Right lung (tissue), 5 donors: ENCODE data around the gene PGS1. TPM values are rescaled to one million over a fixed set of nuclear protein-coding genes. Genes with fewer than 3 reads are reported as not detected.
A peak's percentile ranks its signal among the peaks of the same experiment; 100 is the strongest.
"Not testable (repeated sequence)": the region's sequence is repeated elsewhere in the genome, so short reads cannot be mapped to it uniquely, and the experiment has no call there.

Experiments
- DNase-seq, 2 donors: peaks; one replicate each; pipeline ENCODE4 v3.0.0-alpha.2; 2013
- polyA plus RNA-seq, 5 donors: library from polyadenylated mRNA; unstranded; fragments of 120-200 nt; gene quantifications; one replicate each; pipeline versions ENCODE4 v1.2.1 to v1.2.3, GENCODE V29; 2013; ENCODE audit warnings: inconsistent platforms in 1 of 5, low replicate concordance in 1 of 5; ENCODE audit not compliant: insufficient read length in 5 of 5, insufficient read depth in 1 of 5

Gene PGS1
- polyA plus RNA-seq, 5 donors = 39.4 to 58.8 (median 54.8) TPM

- no peak for DNase-seq
Observed at GRCh38 chr17:78441271-78441971, 63.0 kb downstream of the PGS1 start.

DNA sequence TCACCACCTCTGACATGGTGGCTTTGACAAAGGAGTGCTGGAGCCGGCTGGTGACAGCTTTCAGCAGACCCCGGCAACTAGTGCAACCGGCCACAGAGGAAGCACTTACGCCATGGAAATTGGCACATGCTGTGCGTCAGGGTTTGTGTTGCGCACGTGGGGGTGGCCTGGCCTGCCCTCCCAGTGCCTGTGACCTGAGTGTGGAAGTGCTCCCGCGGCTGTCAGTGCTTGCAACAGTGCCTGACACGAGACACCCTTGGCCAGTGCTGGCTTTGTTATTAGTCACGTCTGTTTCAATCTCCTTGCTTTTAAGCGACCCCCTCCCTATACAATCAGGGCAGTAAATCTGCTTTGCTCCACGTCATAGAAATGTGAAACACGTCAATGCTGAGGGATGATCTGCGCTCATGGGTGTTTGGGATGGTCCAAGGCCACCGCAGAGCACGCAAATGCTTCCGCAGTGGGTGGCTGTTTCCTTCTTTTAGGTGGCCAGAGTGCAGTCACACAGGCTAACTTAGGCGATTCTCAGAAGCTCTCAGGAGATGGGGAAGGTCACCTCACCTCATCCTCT, 64.3 kb downstream of the PGS1 start:
- DNase-seq = peak; percentile 62 to 67

DNA sequence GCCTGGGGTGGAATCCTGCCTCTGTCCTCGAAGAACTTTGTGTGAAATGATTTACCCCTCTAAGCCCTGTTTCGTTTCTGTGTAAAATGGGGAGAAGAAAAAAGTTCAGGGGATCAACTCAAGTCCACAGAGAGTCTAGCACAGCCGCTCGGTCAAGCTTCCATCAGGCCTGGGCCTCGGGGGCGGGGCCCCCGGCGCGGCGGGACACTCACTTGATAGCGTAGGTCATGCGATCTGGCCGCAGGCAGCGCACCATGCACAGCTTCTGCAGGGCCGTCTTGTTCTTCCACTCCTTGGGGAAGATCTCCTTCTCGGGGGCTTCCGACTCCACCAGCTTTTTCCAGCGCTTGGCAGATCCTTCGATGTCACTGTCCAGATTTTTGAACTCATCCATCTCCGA, 65.9 kb downstream of the PGS1 start:
- no peak for DNase-seq

- no peak for DNase-seq
Observed at GRCh38 chr17:78446833-78447232, 68.4 kb downstream of the PGS1 start.

DNA sequence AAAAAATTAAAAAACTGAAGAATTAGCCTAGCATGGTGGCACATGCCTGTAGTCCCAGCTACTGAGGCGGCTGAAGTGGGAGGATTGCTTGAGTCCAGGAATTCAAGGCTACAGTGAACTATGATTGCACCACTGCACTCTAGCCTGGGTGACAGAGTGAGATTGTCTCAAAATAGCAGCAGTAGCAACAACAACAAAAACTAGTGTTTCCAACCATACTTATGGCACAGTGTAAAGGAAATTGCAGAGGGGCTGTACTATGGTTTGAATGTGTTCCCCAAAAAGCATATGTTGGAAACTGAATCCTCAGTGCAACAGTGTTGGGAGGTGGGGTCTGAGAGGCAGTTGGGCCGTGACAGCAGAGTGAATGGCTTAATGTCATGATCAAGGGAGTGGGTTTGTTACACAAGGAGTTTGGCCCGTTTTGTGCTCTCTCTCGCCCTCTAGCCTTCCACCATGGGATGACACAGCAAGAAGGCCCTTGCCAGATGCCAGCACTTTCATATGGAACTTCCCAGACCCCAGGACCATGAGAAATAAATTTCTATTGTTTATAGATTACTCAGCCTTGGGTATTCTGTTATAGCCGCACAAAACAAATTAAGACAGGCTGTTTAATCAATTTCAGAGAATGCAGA, 70.0 kb downstream of the PGS1 start:
- no peak for DNase-seq

GRCh38 chr17:78449983-78450595, 71.6 kb downstream of the PGS1 start:
- DNase-seq = no peak

GRCh38 chr17:78450696-78451345, 72.4 kb downstream of the PGS1 start:
- no peak for DNase-seq

DNA sequence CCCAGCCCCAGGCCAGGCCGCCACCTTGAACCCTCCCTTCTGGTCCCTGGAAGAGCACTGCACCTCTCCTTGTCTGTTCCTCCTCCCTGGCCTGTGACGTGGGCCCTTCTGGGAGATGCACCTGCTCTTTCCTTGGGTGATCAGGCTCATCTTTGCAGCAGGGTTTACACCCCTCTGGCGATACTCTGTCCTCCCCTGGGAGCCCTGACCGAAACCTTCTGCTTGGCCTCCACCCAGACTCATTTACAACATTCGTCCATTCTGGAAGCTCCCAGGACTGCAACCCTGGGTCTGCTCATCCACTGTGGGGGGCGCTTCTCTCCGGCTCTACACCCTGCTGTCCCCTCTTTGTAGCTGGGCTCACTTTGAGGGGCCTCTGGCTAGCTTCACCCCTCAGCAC, 73.3 kb downstream of the PGS1 start:
- DNase-seq = no peak

DNA sequence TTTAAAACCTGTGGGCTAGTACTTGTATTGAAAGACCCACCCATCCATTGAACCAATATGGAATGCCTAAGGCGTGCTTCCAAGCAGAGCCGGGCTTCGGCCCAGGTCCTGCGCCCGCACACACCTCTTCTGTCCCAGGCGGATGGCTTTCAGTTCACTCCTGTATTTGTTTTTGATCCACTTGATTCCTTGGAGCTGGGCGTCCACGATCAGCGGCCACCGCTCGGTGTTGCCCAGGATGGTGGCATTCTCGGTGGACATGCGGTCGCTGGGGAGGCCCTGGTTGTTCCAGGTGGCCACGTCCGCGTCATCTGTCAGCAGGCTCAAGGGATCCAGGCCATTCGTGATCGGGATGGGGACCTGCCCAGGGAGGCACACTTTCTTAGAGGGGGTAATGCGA, 75.9 kb downstream of the PGS1 start:
- no peak for DNase-seq

GRCh38 chr17:78458091-78458490, 79.6 kb downstream of the PGS1 start:
- DNase-seq = no peak

GRCh38 chr17:78458736-78459335, 80.4 kb downstream of the PGS1 start:
- no peak for DNase-seq

DNA sequence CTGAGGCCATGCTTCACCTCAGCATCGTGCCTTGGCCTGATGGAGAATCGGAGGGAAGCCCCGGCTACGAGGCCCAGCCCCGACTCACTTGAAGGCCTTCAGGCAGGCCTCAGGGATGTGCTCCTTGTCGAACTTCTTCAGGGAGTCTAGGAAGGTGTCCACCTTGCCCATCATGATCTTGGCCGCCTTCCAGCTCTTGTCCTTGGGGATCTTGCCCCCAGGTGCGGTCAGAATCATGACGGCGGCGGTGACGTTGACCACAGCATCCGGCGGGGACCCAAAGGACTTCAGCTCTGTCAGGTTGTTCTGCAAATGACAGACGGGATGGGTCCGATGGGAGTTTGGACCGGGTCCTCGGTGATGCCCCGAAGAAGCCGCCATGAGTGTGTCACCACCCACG, 81.2 kb downstream of the PGS1 start:
- DNase-seq = no peak

DNA sequence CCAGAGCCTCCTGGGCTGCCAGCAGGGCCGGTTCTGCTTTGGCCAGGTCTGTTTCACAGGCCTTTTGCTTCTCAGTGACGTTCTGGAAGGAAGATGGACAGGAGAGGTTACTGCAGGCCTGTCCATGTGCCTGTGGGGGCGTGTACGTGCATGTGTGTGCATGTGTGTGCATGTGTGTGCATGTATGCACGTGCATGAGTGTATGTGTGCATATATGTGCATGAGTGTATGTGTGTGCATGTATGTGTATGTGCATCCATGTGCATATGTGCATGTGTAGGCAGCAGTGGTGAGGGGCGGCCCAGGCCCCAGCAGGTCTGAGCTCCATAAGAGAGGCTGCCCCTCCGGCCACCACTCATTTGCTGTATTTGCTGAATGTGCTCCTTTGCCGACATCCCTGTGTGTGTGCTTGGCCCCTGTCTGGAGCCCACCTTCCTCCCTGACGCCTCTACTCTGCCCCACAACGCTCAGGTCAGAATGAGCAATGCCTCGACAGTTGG, 81.8 kb downstream of the PGS1 start:
- DNase-seq = no peak

GRCh38 chr17:78460951-78461798, 82.7 kb downstream of the PGS1 start:
- DNase-seq = no peak

DNA sequence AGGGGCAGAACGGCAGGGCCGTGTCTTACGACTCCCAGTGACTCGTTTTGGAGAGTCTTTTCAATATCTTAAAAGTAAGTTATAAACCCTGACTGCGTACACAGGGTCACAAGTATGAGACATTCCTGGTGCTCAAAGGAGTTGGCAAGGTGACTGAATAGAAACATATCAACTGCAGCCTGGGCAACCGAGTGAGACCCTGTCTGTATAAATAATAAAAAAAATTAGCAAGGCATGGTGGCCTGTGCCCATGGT, 83.3 kb downstream of the PGS1 start:
- DNase-seq = no peak

GRCh38 chr17:78462148-78462547, 83.7 kb downstream of the PGS1 start:
- DNase-seq = no peak

DNA sequence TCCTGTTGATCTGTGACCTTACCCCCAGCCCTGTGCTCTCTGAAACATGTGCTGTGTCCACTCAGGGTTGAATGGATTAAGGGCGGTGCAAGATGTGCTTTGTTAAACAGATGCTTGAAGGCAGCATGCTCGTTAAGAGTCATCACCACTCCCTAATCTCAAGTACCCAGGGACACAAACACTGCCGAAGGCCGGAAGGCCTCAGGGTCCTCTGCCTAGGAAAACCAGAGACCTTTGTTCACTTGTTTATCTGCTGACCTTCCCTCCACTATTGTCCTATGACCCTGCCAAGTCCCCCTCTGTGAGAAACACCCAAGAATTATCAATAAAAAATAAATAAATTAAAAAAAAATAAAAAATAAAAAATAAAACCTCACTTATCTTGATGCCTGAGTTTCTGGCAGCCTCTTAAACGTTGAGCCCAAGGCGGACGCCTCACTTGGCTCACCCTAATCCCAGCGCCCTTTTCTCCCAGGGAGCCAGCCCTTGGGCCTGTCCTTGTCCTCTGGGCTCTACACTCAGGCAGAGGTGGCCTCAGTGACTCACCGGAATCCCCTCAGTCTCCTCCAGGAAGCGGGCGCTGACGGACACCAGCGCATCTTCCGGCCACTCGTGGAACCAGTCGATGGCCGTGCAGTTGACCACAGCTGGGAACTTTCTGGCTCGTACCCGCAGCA, 87.8 kb downstream of the PGS1 start:
- DNase-seq = not testable (repeated sequence)

GRCh38 chr17:78466786-78467715, 88.6 kb downstream of the PGS1 start:
- DNase-seq = no peak

GRCh38 chr17:78468366-78468765, 89.9 kb downstream of the PGS1 start:
- DNase-seq = no peak
